SKM-1 (cell line): ENCODE measurements around the gene ISOC2.
"Not testable (repeated sequence)": the region's sequence is repeated elsewhere in the genome, so short reads cannot be mapped to it uniquely, and the experiment has no call there.

ENCODE experiments used
- DNase-seq: peaks from one replicate; lab custom pipeline; 2025; ENCODE audit not compliant: unreplicated experiment; lab: John Stamatoyannopoulos, UW

The ISOC2 gene

DNA sequence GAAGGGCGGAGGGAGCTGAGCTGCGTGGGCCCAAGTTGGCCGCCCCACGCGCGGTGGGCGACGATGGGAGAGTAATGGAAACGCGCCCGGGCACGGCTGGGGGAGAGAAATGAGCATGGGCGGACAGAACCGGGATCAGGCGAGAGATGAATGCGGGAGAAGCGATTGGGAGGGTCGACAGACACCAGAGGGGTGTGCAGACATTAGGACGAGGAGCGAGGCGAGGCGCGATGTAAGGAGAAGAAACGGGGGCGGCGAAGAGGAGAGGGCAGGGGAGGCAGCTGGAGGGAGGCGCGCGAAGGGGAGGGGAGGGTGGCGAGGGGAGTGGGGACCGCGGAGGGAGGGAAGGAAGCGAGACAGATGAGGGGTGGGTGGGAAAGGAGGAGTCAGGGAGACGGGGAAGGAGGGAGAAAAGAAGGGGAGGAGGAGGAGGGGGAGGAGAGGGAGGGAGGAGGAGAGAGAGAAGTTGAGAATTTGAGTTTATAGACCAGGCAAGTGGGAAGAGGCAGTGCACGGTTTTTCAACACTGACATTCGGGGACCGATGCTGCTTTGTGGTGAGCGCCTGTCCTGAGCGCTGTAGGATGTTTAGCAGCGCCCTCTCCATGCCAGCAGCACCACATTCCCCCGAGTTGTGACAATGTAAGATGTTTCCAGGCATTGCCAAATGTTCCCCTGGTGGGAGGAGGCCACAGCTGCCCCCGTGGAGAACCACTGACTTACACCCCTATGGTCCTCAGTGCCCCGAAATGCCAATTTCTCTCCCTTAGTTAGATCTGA is 18.2 kb downstream of the ISOC2 start, which contains the start of gene SHISA7:
TSS of gene SHISA7 (minus strand) at position 256 of the 779 bp plus-strand sequence. CDS start 437 bp downstream, outside the sequence.
- DNase-seq = no peak

DNA sequence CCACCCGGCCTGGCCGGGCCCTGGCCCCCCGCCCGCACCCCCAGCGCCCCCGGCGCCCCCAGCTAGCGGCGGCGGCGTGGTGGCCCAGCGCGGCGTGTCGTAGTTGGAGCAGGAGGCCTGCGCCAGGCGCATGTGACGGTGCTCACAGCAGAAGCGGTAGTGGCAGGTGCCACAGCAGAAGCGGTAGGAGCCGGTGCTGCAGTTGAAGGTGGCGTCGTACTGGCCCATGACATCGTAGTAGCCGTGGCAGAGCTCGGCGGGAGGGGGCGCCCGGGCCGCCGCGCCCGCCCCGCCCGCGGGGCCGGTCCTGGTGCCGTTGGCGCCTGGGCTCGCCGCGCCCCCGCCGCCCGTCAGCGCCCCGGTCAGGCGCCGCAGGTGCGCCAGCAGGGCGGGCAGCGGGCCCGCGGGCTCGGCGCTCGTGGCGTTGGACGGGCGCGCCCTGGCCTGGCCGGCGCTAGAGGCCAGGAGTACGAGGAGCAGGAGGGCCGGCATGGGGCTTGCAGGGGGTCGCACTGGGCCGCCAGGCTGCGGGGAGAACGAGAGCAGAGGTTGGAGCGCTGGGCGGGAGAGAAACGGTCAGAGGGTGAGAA is 19.0 kb downstream of the ISOC2 start:
- no peak for DNase-seq

DNA sequence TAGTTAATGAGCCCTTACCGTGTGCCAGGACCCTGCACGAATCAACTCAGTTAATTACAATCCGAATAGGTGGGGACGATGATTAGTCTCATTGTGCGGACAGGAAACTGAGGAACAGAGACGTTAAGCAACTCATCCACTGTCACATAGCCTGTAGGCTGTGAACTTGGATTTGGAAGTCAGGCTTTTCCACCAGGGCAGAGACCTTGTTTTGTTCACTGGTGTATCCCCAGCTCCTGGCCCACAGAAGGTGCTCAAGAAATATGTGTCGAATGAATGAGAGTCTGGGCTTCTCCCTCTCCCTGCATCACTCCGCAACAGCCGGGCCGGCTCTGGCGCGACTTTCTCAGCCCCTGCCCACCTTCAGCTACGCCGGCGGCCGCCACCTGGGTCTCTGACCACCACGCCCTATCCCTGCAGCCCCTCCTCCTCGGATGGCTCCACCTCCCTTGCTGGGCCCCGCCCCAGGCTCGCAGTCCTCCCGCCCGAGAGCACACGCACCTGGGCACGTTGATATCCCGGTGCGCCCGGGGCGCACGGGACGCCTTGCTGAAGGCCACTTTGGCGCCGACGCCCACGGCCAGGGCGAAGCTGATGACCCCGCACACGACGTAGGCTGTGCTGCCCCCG is 19.6 kb downstream of the ISOC2 start:
- DNase-seq = no peak

DNA sequence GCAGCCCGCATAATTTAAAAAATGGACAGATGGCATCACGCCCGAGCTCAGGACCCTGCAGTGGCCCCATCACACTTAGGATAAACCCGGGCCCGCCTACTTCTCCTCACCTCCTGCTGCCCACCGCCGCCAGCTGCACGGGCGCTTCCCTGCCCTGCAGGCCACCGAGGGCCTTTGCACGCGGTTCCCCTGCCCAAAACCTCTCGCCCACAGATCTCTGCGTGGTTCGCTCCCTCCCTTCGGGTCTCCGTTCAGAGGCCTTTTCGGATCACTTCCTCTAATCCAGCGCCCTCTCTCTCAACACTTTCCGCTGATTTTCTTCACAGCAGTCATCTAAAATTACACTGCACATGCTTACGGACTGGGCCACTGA is 20.1 kb downstream of the ISOC2 start:
- DNase-seq = no peak

DNA sequence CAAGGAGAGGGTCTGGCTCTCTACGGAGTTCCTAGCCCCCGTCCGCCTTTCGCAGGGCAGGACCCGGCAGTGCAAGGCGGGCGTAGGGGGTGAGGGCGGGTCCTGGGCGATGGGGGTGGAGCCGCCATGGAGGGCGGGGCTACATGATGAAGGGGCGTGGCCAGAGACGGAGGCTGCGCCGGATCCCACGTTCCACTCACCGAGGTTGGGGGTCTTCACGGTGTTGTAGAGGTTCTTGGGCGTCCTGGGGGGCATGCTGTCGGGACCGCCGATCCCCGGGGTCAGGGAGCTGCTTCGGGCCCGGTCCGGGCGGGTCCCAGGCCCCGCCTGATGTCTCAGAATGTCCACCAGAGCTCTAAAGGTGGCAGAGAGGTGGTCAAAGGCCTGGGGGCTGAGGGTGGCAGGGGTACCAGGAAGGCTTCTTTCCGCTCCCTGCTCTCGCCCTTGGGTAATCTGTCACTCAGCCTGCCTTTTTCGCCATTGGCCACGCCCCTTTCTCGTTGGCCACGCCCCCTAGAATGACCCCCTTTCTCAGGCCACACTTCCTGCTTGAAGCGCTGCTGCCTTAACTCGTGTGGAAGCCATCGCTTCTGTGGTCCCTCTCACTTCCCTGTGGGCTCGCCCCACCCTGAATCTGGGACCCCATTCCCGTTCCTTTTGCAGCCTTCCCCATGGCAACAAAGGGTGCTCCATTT is 20.9 kb downstream of the ISOC2 start:
- no peak for DNase-seq

DNA sequence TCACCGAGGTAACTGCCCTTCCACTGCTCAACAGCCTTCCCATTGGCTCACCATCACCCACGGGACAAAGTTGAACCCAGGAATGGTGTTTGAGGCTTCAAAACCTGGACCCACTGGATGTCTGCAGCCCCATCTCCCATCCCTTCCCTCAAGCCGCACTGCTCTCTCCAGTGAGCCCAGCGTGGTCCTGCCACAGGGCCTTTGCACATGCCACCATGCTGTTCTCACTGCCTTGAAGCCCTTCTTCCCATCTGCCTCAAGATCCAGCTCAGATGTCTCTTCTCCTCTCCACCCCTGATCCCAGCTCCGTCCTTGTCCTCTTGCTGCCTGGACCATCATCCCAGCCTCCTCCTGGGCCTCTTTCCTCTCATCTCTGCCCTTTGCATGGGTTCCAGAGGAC is 22.4 kb downstream of the ISOC2 start:
- no peak for DNase-seq

DNA sequence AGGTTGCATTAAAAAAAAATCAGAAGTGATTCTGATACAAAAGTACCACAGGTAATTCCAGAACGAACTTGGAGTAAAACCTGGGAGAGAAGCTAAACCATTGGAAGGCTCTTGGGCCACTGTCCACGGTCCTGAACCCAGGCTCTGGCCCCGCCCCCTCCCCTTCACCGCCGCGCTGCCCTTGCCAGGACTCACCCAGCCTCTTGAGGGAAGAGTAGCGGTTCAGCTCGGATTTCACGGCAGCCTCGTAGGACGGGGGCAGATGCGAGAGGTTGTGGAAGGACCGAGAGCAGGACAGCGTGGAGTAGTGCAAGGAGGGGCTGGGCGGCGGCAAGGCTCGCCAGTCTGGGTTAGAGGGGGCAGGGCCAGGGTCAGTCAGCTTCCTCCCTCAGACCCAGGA is 24.0 kb downstream of the ISOC2 start:
- no peak for DNase-seq

DNA sequence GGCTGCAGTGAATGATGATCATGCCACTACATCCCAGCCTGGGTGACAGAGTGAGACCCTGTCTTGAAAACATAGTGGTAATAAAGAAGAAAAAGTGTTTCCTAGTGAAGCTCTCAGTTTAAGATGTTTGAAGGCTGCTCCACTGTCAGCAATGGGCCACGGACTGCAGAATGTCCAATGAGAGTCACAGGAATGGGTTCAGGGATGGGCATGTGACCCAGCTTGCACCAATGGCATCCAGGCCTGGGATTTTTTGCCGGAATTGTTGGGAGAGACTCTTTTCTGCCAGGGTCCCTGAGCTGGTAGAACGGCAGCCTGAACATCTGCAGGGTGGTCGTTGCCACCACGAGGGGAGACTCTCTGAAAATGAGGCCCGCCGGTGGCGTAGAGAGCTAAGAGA is 24.6 kb downstream of the ISOC2 start:
- DNase-seq = no peak

DNA sequence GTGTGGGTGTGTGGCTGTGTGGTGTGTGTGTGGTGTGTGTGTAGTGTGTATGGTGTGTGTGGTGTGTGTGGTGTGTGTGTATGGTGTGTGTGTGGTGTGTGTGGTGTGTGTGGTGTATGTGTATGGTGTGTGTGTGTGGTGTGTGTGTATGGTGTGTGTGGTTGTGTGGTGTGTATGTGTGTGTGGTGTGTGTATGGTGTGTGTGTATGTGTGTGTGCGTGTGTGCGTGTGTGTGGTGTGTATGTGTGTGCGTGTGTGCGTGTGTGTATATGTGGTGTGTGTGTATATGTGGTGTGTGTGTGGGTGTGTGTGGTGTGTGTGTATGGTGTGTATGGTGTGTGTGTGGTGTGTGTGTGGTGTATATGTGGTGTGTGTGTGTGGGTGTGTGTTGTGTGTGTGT is 26.4 kb downstream of the ISOC2 start:
- no peak for DNase-seq

DNA sequence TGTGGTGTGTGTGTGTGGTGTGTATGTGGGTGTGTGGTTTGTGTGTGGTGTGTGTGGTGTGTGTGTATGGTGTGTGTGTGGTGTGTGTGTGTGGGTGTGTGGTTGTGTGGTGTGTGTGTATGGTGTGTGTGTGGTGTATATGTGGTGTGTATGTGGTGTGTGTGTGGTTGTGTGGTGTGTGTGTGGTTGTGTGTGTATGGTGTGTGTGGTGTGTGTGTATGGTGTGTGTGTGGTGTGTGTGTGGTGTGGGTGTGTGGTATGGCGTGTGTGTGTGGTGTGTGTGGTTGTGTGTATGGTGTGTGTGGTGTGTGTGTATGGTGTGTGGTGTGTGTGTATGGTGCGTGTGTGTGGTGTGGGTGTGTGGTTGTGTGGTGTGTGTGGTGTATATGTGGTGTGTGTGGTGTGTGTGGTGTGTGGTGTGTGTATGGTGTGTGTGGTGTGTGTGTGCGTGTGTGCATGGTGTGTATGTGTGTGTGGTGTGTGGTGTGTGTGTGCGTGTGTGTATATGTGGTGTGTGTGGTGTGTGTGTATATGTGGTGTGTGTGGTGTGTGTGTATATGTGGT is 27.0 kb downstream of the ISOC2 start:
- no peak for DNase-seq

DNA sequence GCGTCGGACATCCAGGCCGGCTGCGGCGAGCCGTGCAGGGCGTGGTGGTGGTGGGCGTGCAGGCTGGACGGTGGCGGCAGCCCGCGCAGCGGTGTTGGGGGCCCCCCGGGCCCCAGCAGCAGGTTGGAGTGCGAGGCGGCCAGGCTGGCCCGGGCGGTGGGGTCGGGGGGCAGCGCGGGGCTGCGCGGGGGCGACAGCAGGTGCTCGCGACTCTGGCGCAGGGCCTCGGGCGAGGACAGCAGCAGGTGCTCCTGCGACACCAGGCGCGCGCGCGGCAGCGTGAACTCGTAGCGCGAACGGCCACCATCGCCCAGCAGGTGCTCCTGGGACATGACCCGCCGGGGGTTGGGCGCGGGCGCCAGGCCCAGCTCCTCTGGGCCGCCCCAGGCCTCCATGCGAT is 28.1 kb downstream of the ISOC2 start:
- no peak for DNase-seq

DNA sequence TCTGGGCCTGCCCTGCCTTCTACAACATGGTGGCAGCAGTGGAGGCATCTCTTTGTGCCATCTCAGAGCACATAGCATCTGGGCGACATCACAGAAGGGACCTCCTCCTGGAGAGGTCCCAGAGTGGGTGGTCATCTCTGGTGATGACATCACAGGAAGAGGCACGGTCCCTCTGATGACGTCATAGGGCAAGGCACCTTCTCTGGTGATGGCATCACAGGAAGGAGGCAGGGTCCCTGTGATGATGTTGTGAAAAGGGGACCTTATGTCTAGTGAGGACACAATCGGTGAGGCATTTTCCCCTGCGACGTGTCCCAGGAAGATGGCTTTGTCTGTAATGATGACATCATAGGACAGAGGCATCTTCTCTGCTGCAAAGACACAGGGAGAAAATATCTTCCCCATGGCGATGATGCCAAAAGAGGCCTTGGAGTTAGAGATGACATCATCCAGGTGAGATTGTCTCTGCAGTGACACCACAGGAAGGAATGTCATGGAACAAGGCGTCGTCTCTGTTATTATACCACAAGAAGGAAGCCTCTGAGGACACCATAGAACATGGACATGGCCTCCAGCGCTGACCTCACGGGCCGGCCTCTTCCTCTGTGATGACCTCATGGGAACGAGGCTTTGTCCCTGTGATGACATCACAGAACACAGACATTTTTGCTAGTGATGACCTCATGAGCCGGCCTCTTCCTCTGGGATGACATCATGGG is 29.0 kb downstream of the ISOC2 start:
- DNase-seq = no peak

DNA sequence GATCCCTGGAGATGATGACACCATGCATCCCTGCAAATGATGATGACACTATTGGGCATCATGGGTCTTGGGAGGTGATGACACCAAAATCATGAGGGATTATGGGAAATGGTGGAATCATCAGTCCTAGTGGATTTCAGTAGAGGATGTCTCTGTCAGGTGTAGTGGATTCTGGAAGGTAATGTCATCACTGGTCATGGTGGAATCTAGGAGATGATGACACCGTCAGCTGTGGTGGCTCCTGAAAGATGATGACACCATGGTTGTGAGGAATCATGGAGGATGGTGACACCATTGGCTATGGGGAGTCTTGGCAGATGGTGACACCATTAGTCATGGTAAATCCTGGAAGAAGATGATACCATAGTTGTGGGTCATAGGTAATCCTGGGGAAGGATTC is 30.3 kb downstream of the ISOC2 start:
- DNase-seq = no peak

DNA sequence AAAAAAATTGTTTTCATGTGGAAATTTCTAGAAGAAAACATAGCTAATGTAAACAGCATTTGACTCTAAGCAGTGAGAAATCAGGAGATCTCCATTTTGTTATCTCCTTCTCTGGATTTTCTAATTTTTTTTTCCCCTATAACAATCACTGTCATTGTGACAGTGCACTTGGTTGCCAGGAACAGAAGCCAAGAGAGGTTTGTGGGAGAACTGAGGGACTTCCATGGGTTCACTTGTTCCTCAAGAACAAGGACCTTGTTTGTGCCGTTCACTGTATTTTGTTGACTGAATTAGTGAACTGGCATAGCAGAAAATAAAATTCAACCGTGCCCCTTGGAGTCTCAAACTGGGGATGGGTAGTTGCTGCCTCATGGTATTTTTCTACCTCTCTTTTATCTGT is 35.4 kb downstream of the ISOC2 start:
- no peak for DNase-seq

DNA sequence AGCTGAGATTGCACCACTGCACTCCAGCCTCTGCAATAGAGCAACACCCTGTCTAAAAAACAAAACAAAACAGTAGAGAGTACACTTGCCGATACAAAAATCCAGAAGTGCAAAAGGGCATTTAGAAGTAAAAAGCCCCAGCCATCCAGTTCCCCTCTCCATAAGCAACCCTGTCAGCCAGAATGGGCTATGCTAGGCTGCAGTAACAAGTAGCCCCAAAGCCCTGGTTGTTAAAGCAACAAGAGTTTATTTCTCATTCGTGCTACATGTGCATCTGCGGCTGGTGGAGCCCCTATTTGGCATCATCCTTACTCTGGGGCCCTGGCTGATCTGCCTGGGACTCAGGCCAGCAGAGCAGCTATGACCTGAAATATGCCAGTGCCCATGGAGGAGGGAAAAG is 36.9 kb downstream of the ISOC2 start:
- DNase-seq = no peak

DNA sequence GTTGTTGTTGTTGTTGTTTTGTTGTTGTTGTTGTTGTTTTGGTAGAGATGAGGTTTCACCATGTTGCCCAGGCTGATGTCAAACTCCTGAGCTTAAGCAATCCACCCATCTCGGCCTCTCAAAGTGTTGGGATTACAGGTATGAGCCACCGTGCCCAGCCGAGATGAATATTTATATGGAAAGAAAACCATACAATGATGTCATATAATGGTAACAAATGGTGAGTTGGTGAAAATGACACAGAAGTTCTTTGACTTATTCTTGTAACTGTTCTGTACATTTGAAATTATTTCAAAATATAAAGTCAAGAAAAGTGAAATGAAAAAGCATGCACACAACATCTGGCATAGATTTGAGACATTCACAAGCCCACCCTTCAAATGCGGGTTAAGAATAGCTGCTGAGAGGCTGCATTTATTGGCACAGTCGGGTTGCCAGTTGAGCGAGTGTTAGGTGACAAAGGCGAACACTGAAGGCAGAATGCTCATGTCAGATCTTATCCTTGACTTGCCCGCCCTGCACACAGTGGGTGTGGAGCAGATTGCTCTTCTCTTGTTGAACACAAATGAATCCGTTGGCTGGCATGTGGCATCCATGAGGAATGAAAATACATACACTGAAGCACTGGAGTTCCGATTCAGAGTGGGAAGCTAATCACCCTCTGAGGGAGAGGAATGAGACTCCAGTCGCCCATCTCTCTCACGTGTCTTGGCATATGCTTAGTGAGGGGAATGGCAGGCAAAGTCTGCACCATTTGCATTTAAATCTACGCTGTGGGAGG is 38.0 kb downstream of the ISOC2 start:
- DNase-seq = no peak

DNA sequence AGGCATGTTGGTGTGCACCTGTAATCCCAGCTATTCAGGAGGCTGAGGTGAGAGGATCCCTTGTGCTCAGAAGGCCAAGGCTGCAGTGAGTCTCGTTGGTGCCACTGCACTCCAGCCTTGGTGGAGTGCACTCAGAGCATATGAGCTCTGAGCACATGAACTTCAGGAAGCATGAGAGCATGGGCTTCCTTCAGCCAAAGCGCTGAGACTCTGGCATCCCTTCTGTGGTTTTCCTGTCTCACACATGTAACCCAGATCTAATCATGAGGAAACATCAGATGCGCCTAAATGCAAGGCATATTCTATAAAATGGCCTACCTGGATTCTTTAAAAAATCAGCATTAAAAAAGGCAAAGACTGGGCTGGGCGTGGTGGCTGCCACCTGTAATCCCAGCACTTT is 40.2 kb downstream of the ISOC2 start:
- not testable (repeated sequence) for DNase-seq

DNA sequence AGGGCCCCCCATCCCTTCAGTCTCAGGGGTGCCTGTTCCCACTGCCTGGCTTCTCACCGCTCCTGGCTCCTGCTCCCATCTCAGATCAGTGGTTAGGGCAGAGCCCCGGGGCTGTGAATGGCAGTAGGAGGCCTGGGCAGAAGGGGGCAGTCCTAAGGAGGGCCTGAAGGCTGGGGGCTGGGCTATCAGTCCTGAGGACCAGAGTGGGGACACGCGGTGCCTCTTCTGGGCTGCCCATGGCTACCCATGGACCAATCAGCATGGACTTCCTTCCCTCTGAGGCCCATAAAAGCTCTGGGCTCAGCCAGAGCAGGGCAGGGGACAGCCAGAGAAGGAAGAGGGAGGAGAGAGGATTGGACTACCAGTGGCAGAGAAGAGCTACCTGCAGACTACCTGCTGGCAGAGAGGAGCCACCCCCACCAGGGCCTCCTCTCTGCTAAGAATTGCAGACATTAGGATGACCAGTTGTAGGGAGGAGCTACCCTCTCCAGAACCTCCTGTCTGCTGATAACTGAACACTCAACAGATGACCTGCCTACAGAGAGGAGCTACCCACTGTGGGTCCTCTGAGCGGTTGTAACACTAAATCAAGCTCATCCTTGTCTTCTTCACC is 41.7 kb downstream of the ISOC2 start:
- no peak for DNase-seq

DNA sequence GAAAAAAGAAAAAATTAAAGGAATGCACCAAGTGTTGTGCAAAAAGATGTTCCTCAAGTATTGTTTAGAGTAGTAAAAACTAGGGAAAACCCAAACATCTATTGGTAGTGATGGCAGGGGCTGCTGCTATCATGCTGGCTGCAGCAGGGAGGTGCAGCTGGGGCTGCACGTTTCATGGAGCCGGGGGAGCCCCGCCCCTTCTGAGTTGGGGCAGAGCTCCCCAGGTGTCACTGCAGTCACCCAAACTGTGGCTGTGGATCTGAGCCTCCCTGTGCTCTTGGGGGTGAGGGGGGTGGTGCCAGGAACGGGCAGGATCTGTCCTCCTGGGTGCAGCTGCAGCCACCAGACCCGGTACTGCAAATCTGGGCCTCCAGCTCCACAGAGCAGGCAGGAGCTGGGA is 42.3 kb downstream of the ISOC2 start:
- no peak for DNase-seq

DNA sequence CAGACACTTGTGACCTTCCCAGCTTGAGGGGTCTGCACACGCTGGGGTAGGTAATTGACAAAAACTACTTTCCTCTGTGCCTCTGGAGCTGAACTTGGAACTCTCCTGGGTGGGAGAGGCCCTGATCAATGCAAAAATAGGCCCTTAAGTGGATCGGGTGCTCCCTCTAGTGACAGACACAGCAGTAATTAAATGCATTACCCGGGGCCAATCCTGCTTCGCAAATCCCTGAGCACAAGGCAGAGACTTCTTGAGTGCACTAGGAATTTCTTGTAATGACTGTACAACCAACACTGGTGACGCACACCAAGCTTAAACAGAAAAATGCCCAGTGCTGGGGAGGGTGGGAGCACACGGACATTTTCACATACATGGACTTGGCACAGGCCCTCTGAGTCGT is 43.3 kb downstream of the ISOC2 start:
- DNase-seq = no peak
